GM23338 (cell line): ENCODE data around the gene NOX4. TPM values are rescaled to one million over a fixed set of nuclear protein-coding genes. Genes with fewer than 3 reads are reported as not detected.

Experiments used
- ATAC-seq: fragments of 200-7000 bp; cut with Tn5 transposase; 3 replicates; pipeline ENCODE4 v1.9.1; 2020
- DNase-seq: peaks from one replicate; pipeline ENCODE4 v3.0.0-alpha.2; 2015; ENCODE audit warnings: low spot score
- H2AFZ ChIP-seq: fragments of 200-600 bp; sonication (generic); 2 replicates; pipeline ENCODE4 v1.8.0; 2016; ENCODE audit warnings: antibody characterized with exemption, mild to moderate bottlenecking, moderate library complexity
- H3F3A ChIP-seq: fragments of 200-600 bp; sonication (generic); replicated peaks from 2 replicates; pipeline ENCODE4 v1.8.0; 2017; ENCODE audit warnings: antibody characterized with exemption, mixed run types, low read depth
- H3K27ac ChIP-seq: fragments of 200-600 bp; sonication (generic); 2 replicates; pipeline ENCODE4 v1.6.1; 2016; ENCODE audit warnings: low read depth
- H3K27me3 ChIP-seq: fragments of 200-600 bp; sonication (generic); 2 replicates; pipeline ENCODE4 v1.8.0; 2016; ENCODE audit warnings: mild to moderate bottlenecking, mixed run types, moderate library complexity; ENCODE audit not compliant: insufficient read depth
- H3K36me3 ChIP-seq: fragments of 200-600 bp; sonication (generic); 2 replicates; pipeline ENCODE4 v1.8.0; 2016; ENCODE audit warnings: mild to moderate bottlenecking; ENCODE audit not compliant: insufficient read depth
- H3K4me1 ChIP-seq: fragments of 200-600 bp; sonication (generic); 2 replicates; pipeline ENCODE4 v1.8.0; 2016; ENCODE audit warnings: mild to moderate bottlenecking, moderate library complexity; ENCODE audit not compliant: insufficient read depth
- H3K4me2 ChIP-seq: fragments of 200-600 bp; sonication (generic); 2 replicates; pipeline ENCODE4 v1.7.1; 2017; ENCODE audit warnings: mixed run types
- H3K4me3 ChIP-seq: fragments of 200-600 bp; sonication (generic); 2 replicates; pipeline ENCODE4 v1.6.1; 2016; ENCODE audit warnings: mixed run types
- H3K79me2 ChIP-seq: fragments of 200-600 bp; sonication (generic); replicated peaks from 2 replicates; pipeline ENCODE4 v1.8.0; 2017; ENCODE audit warnings: mild to moderate bottlenecking; ENCODE audit not compliant: insufficient read depth
- H3K9me2 ChIP-seq: fragments of 200-600 bp; sonication (generic); 2 replicates; pipeline ENCODE4 v1.8.0; 2017; ENCODE audit not compliant: insufficient read depth
- H4K20me1 ChIP-seq: fragments of 200-600 bp; sonication (generic); replicated peaks from 2 replicates; pipeline ENCODE4 v1.8.0; 2017; ENCODE audit warnings: mild to moderate bottlenecking; ENCODE audit not compliant: insufficient read depth
- H3K27ac Mint-ChIP-seq: 2 replicates; pipeline ENCODE4 v1.8.0; 2020; ENCODE audit warnings: inconsistent platforms, mild to moderate bottlenecking, moderate library complexity, mixed read lengths
- H3K27me3 Mint-ChIP-seq: 3 replicates; pipeline ENCODE4 v1.8.0; 2022; ENCODE audit warnings: low read depth, mild to moderate bottlenecking, moderate library complexity, mixed read lengths, inconsistent platforms; ENCODE audit not compliant: insufficient read depth, poor library complexity
- H3K36me3 Mint-ChIP-seq: 3 replicates; pipeline ENCODE4 v1.8.0; 2021; ENCODE audit warnings: low read depth, mild to moderate bottlenecking, inconsistent platforms, moderate library complexity, mixed read lengths
- H3K4me1 Mint-ChIP-seq: 3 replicates; pipeline ENCODE4 v1.8.0; 2020; ENCODE audit warnings: mild to moderate bottlenecking, inconsistent platforms, mixed read lengths
- H3K4me3 Mint-ChIP-seq: 3 replicates; pipeline ENCODE4 v1.8.0; 2021; ENCODE audit warnings: moderate library complexity, mild to moderate bottlenecking, inconsistent platforms, mixed read lengths
- H3K9me3 Mint-ChIP-seq: 3 replicates; pipeline ENCODE4 v1.8.0; 2020; ENCODE audit warnings: moderate library complexity, mild to moderate bottlenecking, inconsistent platforms, mixed read lengths
- CREB1 ChIP-seq: fragments of 250-450 bp; sonication (Bioruptor Pico); IDR thresholded peaks from 2 replicates; pipeline ENCODE4 v1.5.0; 2020; ENCODE audit warnings: low read depth, mild to moderate bottlenecking, moderate library complexity
- CTCF ChIP-seq, 2 experiments: fragments of 200-600 bp in 1 of 2; sonication (generic) in 1 of 2; conservative IDR thresholded peaks; 2 replicates each; pipeline versions ENCODE4 v1.5.1 to v1.6.1; 2016 to 2017; ENCODE audit warnings: antibody characterized with exemption in 2 of 2, low read depth in 2 of 2, mild to moderate bottlenecking in 2 of 2, moderate library complexity in 1 of 2
- ETS1 ChIP-seq: IDR thresholded peaks from 2 replicates; pipeline ENCODE4 v1.6.1; 2016; ENCODE audit warnings: antibody characterized with exemption
- EZH2 ChIP-seq: fragments of 200-600 bp; sonication (generic); IDR thresholded peaks from one replicate; pipeline ENCODE4 v1.8.0; 2017; ENCODE audit warnings: antibody characterized with exemption, mild to moderate bottlenecking, low read depth; ENCODE audit not compliant: unreplicated experiment
- EZH2phosphoT487 ChIP-seq: fragments of 200-600 bp; sonication (generic); IDR thresholded peaks from one replicate; pipeline ENCODE4 v1.8.1; 2018; ENCODE audit warnings: antibody characterized with exemption; ENCODE audit not compliant: unreplicated experiment
- POLR2AphosphoS5 ChIP-seq: IDR thresholded peaks from 2 replicates; pipeline ENCODE4 v1.6.1; 2016; ENCODE audit warnings: antibody characterized with exemption, low read depth
- REST ChIP-seq: IDR thresholded peaks from one replicate; pipeline ENCODE4 v1.6.1; 2018; ENCODE audit warnings: antibody characterized with exemption; ENCODE audit not compliant: unreplicated experiment
- ZNF114 ChIP-seq: fragments of 250-450 bp; sonication (Bioruptor Pico); IDR thresholded peaks from 2 replicates; pipeline ENCODE4 v1.5.0; 2020; ENCODE audit warnings: mild to moderate bottlenecking, moderate library complexity
- ZNF331 ChIP-seq: fragments of 250-450 bp; sonication (Bioruptor Pico); IDR thresholded peaks from 2 replicates; pipeline ENCODE4 v1.5.0; 2020; ENCODE audit warnings: low read depth, mild to moderate bottlenecking, moderate library complexity
- polyA plus RNA-seq: library from polyadenylated mRNA; unstranded; fragments of >200 nt; fragmentation: Nextera tagmentation; extraction: Ambion mirVana; gene quantifications from 2 replicates; pipeline ENCODE4 v1.2.1, GENCODE V29; 2016
- total RNA-seq: library from RNA; depleted of rRNA; stranded (reverse); fragments of >200 nt; shearing (Covaris generic); gene quantifications from 2 replicates; pipeline ENCODE4 v1.2.3, GENCODE V29; 2014

The NOX4 gene
- total and polyA plus RNA-seq, 2 experiments from 2014 or later: 1.9 to 2.6 TPM

- Histone ChIP-seq H4K20me1 (no peaks in the 10 kb centered on the region), H3K4me1 (no peaks in the 10 kb centered on the region), H3K36me3 (no peaks in the 10 kb centered on the region), H3K27me3 (no peaks in the 10 kb centered on the region), H2AFZ (no peak overlapping the region), H3K4me2 (no peak overlapping the region), H3K9me2 (no peaks in the 10 kb centered on the region), H3K4me3 (no peak overlapping the region), H3K79me2 (no peaks in the 10 kb centered on the region), H3K27ac (no peak overlapping the region), H3F3A (no peaks in the 10 kb centered on the region)
- Mint-ChIP-seq H3K4me1 (no peaks in the 10 kb centered on the region), H3K27ac (no peak overlapping the region), H3K9me3 (no peaks in the 10 kb centered on the region), H3K4me3 (no peak overlapping the region), H3K36me3 (no peaks in the 10 kb centered on the region; the same call in 2 of the 3 replicates), H3K27me3 (no peaks in the 10 kb centered on the region)
- DNase-seq: no peak
- ATAC-seq: no peak
- no peak for TF ChIP-seq ETS1
- no peak for TF ChIP-seq ZNF331 (CRISPR knock-in tag)
- no peak for TF ChIP-seq CREB1 (CRISPR knock-in tag)
- TF ChIP-seq CTCF (conservative IDR thresholded peaks at IDR 0.05; ENCODE audit: low read depth in 2 of 2): no peak
- TF ChIP-seq ZNF114 (CRISPR knock-in tag): no peak
Measured at GRCh38 chr11:89521294-89521693, 30.1 kb upstream of the NOX4 start.

- no peak overlapping the region for H3K27ac ChIP-seq
- H3K27me3 ChIP-seq: no peaks in the 10 kb centered on the region
- Mint-ChIP-seq H3K4me1 (no peaks in the 10 kb centered on the region), H3K4me3 (no peak overlapping the region), H3K36me3 (no peaks in the 10 kb centered on the region), H3K27me3 (no peaks in the 10 kb centered on the region), H3K9me3 (peaks cover 3% of the 10 kb centered on the region; the same call in 2 of the 3 replicates), H3K27ac (no peak overlapping the region)
- H3K79me2 ChIP-seq: no peaks in the 10 kb centered on the region
- no peak overlapping the region for H3K4me2 ChIP-seq
- no peak overlapping the region for H3K4me3 ChIP-seq
- H3K4me1 ChIP-seq: no peaks in the 10 kb centered on the region
- H3K36me3 ChIP-seq: no peaks in the 10 kb centered on the region
- H4K20me1 ChIP-seq: no peaks in the 10 kb centered on the region
- no peaks in the 10 kb centered on the region for H3F3A ChIP-seq
- no peaks in the 10 kb centered on the region for H3K9me2 ChIP-seq
- H2AFZ ChIP-seq: 0 out of 2 replicates have a peak overlapping the region, but pooled peaks have one; percentile 2
- DNase-seq (no peak), ATAC-seq (no peak)
- TF ChIP-seq ETS1 (no peak), REST (no peak), EZH2phosphoT487 (no peak), EZH2 (no peak), CTCF (conservative IDR thresholded peaks at IDR 0.05; ENCODE audit: low read depth in 2 of 2) (no peak), POLR2AphosphoS5 (no peak)
Measured at GRCh38 chr11:89516496-89516895, 25.3 kb upstream of the NOX4 start.
